Activated T-cell treated with anti-CD3 and anti-CD28 coated beads, Interleukin-2, amount 50 U/mL, for 24 hours (primary cell): ENCODE data around the gene ALOX15B.
"Not testable (repeated sequence)": the region's sequence is repeated elsewhere in the genome, so short reads cannot be mapped to it uniquely, and the experiment has no call there.

Experiments used
- DNase-seq: peaks from one replicate; pipeline ENCODE4 v3.0.0-alpha.2; 2020
- H3K27ac Mint-ChIP-seq: 2 replicates; pipeline ENCODE4 v1.8.0; 2020; ENCODE audit warnings: mild to moderate bottlenecking, mixed read lengths
- H3K27me3 Mint-ChIP-seq: 2 replicates; pipeline ENCODE4 v1.8.0; 2020; ENCODE audit warnings: mixed read lengths
- H3K36me3 Mint-ChIP-seq: 2 replicates; pipeline ENCODE4 v1.8.0; 2020; ENCODE audit warnings: low read depth, mixed read lengths
- H3K4me1 Mint-ChIP-seq: 2 replicates; pipeline ENCODE4 v1.8.0; 2020; ENCODE audit warnings: low read depth, mixed read lengths
- H3K4me3 Mint-ChIP-seq: 2 replicates; pipeline ENCODE4 v1.8.0; 2020; ENCODE audit warnings: mild to moderate bottlenecking, moderate library complexity, mixed read lengths
- H3K9me3 Mint-ChIP-seq: 2 replicates; pipeline ENCODE4 v1.8.0; 2020; ENCODE audit warnings: mixed read lengths

ALOX15B gene

DNA sequence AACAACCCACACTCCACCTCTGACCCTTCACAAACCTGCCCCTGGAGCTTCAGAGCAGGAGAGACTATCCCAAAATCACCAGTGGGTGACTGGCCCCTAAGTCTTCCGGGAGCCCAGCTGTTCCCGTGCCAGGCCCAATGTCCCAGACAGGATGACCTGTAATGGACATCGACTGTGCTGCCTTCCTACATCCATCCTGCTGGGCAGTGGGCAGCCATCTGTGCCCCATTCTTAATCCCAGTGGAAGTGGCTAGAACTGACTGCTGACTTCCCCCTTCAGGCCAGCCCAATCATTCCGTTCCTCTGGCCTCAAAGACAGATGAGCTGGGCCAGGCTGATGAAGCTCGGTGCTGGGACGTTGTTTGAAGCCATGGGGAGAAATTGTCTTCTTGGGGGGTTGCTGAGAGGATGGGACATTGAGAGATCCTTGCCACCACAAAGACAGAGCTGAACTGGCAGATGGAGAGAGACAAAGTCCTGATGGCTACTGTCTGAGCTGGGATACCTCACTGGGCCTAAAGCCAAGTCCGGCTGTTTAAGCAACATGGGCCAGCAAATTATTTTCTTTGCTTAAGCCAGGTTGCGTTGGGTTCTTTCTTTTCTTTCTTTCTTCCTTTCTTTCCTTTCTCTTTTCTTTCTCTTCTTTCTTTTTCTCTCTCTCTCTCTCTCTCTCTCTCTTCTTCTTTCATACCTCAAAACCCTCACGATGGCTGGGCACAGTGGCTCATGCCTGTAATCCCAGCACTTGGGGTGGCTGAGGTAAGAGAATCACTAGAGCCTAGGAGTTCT is 17.9 kb upstream of the ALOX15B start:
- peaks cover 11% of the 10 kb centered on the region for H3K4me1 Mint-ChIP-seq
- no peaks in the 10 kb centered on the region for H3K9me3 Mint-ChIP-seq
- no peak overlapping the region for H3K27ac Mint-ChIP-seq
- no peak overlapping the region for H3K4me3 Mint-ChIP-seq
- peaks cover 23% of the 10 kb centered on the region for H3K27me3 Mint-ChIP-seq
- no peaks in the 10 kb centered on the region for H3K36me3 Mint-ChIP-seq
- no peak for DNase-seq

DNA sequence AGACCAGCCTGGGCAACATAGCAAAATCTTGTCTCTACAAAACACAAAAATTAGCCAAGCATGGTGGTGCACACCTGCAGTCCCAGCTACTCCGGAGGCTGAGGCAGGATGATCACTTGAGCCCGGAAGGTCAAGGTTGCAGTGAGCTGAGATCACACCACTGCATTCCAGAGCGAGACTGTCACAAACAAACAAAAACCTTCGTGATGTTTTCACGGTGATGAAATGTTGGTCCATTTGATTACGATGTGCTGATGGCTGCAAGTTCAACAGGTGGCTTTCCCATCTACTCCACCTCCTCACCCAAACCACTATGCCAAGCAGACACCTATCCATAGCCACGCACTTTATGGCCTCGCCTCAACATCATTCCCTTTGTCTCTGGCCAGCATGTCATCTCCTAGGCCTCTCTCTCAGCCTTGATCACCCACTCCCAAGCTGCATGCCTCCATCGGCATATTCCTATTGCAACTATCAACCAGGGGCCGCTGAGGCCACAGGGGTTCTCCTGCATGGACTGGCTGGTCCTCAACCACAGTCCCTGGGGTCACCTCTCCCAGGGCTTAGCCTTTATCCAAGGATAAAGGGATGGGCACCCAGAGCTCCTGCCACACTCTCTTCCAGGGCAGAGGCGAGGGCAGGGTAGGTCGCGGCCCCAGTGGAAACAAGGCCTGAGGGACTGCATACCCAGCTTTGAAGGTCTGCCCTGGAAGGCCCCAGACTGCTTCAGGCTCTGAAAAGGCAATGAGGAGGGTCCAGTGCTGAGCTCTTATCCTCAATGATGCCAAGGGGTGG is 17.1 kb upstream of the ALOX15B start:
- Mint-ChIP-seq H3K27ac (no peak overlapping the region), H3K36me3 (no peaks in the 10 kb centered on the region), H3K27me3 (peaks cover 17% of the 10 kb centered on the region), H3K9me3 (no peaks in the 10 kb centered on the region), H3K4me1 (peaks cover 5% of the 10 kb centered on the region), H3K4me3 (no peak overlapping the region)
- no peak for DNase-seq

DNA sequence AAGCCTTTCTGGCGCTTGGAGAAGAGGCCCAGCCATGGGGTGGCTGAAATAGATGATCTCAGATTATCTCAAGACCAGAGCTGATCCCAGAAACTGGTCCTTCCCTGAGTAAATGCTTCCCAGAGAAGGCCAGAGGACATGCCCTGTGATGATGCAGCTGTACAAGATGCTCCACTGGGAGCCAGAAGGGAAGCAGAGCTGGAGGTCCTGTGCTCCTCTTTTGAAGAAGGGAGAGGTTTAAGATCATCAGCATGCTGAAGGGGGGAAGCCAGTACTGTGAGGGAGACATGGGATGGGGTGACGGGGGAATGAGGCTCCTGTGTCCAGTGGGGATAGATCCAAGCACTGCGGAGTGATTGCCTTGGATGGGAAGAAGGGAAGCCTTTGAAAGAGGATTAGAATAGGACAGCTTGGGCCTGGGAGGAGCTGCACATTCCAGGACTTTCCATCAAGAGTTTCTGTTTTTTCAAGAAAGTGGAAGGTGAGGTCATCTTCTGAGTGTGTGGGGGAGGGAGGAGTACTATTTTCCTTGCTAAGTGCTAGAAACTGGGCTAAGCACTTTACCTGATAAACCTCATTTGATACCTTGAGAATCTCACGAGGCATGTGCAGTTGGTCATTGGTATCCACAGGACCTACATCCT is 16.4 kb upstream of the ALOX15B start:
- no peaks in the 10 kb centered on the region for H3K9me3 Mint-ChIP-seq
- peaks cover 1% of the 10 kb centered on the region for H3K4me1 Mint-ChIP-seq
- no peak for DNase-seq
- H3K27me3 Mint-ChIP-seq, result peaks cover 16% of the 10 kb centered on the region
- H3K4me3 Mint-ChIP-seq, result no peak overlapping the region
- H3K36me3 Mint-ChIP-seq, result no peaks in the 10 kb centered on the region
- no peak overlapping the region for H3K27ac Mint-ChIP-seq

DNA sequence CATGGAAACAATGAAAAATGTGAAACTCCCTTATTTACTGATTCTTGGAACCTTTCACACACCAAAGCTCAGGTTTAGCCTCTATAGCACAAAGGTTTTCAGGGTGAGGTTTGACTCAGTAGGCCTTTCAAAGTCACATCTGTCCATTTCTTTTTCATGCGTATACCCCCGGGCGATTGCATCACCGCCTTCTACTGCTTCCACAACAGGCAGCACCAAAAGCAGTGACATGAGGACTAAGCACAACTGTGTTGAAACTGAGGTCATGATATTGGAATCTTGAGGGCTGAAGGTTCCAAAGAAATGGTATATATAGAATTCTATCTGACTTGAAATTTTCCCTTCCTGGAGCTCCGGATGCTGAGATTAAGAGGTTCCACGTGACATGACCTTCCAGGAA is 14.7 kb upstream of the ALOX15B start:
- not testable (repeated sequence) for DNase-seq
- peaks cover 31% of the 10 kb centered on the region for H3K27me3 Mint-ChIP-seq

DNA sequence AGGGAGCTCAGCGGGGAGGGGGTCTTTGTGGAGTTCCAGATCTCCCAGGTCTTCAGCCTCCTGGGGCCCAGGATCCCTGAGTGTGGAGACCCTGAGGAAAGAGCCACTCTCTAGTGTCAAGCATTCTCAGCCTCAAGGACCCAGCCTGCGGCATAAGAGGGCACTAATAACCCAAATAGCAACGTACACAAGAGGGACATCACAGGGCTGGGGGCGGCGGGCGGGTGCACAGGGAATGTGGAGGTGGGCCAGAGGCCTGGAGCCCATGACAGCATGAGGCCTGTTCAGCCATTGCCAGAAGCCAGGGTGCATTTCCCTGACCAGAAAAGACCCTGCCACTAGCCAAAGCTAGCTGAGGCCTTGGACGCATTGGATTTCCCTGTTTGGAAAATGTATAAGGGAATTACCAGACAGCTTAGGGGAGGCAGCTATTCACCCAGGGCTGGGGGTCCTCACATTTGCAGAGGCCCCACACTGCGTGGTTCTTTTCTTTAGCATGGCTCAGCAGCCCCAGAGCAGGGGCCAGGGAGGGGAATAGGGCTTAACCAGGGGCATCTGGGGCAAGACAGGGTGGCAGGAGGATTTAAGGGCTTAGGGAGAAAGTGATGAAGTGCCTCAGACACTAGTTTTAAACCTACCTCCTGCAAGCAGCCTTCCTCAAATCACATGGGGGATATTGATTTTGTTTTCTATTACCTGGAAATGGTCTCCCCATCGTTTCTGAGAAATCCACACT is 13.5 kb upstream of the ALOX15B start:
- no peak for DNase-seq
- no peak overlapping the region for H3K27ac Mint-ChIP-seq
- H3K4me3 Mint-ChIP-seq, result no peak overlapping the region
- H3K9me3 Mint-ChIP-seq, result no peaks in the 10 kb centered on the region
- no peaks in the 10 kb centered on the region for H3K36me3 Mint-ChIP-seq
- no peaks in the 10 kb centered on the region for H3K4me1 Mint-ChIP-seq
- peaks cover 29% of the 10 kb centered on the region for H3K27me3 Mint-ChIP-seq

More for the DNA sequence above, 14.7 kb upstream of the ALOX15B start:
- not testable (repeated sequence) for H3K36me3 Mint-ChIP-seq, H3K9me3 Mint-ChIP-seq, H3K4me3 Mint-ChIP-seq, H3K4me1 Mint-ChIP-seq, H3K27ac Mint-ChIP-seq

DNA sequence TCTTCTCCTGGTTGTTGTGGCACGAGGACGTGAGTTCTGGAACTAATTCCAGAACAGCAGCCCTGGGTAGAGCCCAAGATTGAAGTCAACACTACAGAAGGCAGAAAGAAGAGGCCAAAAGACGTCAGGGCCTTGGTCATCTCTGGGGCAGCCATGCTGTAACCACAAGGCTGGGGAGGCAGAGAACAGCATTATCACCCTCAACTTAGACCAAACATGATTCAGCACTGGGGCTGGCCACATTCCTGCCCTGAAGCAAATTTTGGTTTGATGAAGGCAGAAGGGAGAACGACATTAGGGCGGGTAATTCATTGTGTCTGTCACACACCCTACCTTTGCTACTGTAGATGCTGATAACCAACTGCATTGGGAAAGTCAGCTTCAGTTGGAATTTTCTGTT is 9.7 kb upstream of the ALOX15B start:
- Mint-ChIP-seq H3K27ac (no peak overlapping the region), H3K9me3 (no peaks in the 10 kb centered on the region), H3K27me3 (peaks cover 38% of the 10 kb centered on the region), H3K36me3 (no peaks in the 10 kb centered on the region), H3K4me3 (no peak overlapping the region), H3K4me1 (no peaks in the 10 kb centered on the region)
- DNase-seq, result no peak

DNA sequence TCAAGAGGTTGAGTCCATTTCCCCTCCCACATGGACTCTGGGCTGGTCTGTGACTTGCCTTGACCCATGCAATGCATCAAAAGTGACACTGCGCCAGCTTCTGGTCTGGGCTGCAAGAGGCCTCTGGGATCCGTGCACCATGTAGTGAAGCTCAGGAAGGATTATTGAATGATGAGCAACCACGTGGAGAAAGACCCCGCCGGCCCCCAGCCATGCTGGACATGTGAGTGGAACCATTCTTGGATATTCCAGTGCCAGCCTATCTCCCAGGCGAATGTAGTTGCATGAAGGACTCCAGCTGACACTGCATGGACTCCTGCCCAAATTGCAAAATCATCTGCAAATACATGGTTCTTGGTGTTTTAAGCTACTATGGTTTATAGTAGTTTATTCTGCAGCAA is 7.6 kb upstream of the ALOX15B start:
- Mint-ChIP-seq H3K27ac (no peak overlapping the region), H3K9me3 (no peaks in the 10 kb centered on the region), H3K4me1 (no peaks in the 10 kb centered on the region), H3K4me3 (no peak overlapping the region), H3K36me3 (no peaks in the 10 kb centered on the region), H3K27me3 (peaks cover 45% of the 10 kb centered on the region)
- no peak for DNase-seq

DNA sequence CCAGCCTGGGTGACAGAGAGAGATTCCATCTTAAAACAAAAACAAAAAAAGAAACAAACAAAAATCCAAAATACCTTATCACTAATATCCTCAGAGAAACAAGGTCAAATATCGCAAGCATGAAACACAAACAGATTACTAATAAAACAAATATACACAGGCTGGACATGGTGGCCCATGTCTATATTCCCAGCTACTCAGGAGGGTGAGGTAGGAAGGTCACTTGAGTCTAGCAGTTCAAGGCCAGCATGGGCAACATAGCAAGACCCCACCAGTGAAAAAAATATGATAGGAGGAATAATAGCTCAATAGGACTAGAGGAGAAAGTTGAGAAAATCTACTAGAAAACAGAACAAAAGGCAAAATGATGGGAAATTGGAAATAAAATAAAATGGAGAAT is 6.9 kb upstream of the ALOX15B start:
- Mint-ChIP-seq H3K36me3 (no peaks in the 10 kb centered on the region), H3K27me3 (peaks cover 44% of the 10 kb centered on the region), H3K27ac (no peak overlapping the region), H3K4me3 (no peak overlapping the region), H3K4me1 (no peaks in the 10 kb centered on the region), H3K9me3 (no peaks in the 10 kb centered on the region)
- no peak for DNase-seq

DNA sequence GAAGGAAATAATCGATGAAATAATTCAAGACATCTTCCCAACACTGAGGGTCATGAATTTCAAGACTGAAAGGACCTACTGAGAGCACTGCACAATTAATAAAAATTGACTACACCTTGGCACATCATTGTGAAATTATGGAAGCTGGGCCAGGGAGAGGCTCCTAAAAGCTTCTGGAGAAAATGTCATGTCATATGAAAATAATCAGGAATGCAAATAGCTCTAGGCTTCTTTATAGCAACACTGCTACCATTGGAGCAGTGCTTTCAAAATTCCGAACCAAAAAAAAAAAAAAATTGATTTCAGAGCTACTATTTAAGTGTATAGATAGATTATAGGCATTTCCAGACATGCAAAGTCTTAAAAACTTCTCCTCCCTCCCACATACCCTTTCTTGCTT is 6.4 kb upstream of the ALOX15B start:
- Mint-ChIP-seq H3K4me1 (no peaks in the 10 kb centered on the region), H3K4me3 (no peak overlapping the region), H3K27me3 (peaks cover 44% of the 10 kb centered on the region), H3K27ac (no peak overlapping the region), H3K9me3 (no peaks in the 10 kb centered on the region), H3K36me3 (no peaks in the 10 kb centered on the region)
- no peak for DNase-seq

DNA sequence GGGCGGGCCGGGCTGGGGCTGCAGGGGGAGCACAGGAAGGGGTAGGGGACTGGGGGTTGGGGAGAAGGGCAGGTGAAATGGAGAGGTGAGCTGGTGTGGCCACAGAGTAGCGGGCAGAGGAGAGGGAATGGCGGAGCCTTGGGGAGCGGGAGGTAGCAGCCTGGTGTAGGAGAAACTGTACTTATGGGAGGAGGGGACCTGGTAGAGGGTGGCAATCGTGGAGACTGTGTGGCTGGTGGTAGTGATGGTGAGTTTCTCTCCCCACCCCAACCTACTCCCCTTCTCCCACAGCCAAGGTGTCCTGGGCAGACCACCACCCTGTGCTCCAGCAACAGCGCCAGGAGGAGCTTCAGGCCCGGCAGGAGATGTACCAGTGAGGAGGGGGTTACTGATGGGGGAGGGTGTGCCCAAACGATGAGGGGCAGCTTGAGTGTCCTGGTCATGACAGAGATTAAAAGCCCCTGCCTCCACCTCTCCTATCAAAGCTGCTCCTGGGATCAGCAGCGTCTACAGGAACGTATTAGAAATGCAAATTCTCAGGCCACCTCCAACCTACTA is 831 bp downstream of the ALOX15B start:
- H3K36me3 Mint-ChIP-seq, result no peaks in the 10 kb centered on the region
- no peaks in the 10 kb centered on the region for H3K9me3 Mint-ChIP-seq
- H3K4me3 Mint-ChIP-seq, result no peak overlapping the region
- peaks cover 42% of the 10 kb centered on the region for H3K27me3 Mint-ChIP-seq
- DNase-seq, result no peak
- peaks cover 5% of the 10 kb centered on the region for H3K4me1 Mint-ChIP-seq
- no peak overlapping the region for H3K27ac Mint-ChIP-seq

DNA sequence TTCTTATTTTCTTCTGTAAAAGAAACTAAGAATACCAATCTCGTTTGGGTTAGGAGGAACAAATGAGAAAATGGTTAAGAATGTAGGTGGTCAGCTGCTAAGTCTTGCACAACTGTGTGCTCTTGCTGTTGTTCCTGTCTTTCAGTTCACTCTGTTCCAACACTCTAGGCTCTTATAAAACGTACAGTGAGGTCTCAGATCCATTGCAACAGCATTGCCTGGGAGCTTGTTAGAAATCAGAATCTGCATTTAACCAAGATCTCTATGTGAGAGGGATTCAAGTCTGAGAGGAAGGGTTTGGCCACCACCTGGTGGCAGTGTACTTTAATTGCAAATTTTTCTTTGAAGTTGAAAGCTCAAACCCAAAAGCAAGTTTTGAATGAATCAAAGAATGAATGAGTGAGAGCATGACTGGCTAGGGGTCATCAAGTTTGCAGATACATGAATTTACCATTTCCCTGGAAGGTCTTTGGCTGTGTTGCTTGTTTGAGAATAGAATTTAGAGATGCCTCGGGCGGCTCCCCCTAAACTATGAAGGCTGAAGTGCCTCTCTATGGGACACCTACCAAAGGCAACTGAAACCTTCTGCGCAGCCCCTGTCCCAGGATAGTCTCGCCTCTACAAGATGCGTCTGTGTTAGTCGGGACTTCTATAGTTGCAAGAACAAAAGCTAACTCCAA is 2.5 kb downstream of the ALOX15B start:
- Mint-ChIP-seq H3K4me3 (no peak overlapping the region), H3K36me3 (no peaks in the 10 kb centered on the region), H3K9me3 (no peaks in the 10 kb centered on the region), H3K4me1 (peaks cover 5% of the 10 kb centered on the region), H3K27ac (no peak overlapping the region), H3K27me3 (peaks cover 38% of the 10 kb centered on the region)
- no peak for DNase-seq

DNA sequence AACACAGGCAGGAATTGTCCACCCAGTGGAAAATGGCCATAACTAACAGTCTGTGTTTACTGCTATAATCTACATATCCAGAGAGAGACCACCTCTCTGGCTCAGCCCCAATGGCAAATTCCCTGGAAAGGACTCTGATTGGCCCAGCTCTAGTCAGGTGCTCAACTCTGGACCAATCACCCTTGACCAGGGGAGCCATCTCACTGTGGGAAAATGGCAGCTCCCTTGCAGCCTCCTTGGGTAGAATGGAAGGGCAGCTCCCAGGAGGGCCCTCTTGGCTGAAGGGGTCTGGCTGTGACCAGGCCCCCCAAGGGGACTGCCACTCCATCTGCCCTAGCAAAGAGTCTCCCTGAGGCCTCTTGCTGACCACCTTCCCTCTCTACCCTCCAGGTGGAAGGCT is 3.1 kb downstream of the ALOX15B start:
- Mint-ChIP-seq H3K27me3 (peaks cover 37% of the 10 kb centered on the region), H3K4me3 (no peak overlapping the region), H3K4me1 (peaks cover 5% of the 10 kb centered on the region), H3K36me3 (no peaks in the 10 kb centered on the region), H3K9me3 (no peaks in the 10 kb centered on the region), H3K27ac (no peak overlapping the region)
- DNase-seq, result no peak

DNA sequence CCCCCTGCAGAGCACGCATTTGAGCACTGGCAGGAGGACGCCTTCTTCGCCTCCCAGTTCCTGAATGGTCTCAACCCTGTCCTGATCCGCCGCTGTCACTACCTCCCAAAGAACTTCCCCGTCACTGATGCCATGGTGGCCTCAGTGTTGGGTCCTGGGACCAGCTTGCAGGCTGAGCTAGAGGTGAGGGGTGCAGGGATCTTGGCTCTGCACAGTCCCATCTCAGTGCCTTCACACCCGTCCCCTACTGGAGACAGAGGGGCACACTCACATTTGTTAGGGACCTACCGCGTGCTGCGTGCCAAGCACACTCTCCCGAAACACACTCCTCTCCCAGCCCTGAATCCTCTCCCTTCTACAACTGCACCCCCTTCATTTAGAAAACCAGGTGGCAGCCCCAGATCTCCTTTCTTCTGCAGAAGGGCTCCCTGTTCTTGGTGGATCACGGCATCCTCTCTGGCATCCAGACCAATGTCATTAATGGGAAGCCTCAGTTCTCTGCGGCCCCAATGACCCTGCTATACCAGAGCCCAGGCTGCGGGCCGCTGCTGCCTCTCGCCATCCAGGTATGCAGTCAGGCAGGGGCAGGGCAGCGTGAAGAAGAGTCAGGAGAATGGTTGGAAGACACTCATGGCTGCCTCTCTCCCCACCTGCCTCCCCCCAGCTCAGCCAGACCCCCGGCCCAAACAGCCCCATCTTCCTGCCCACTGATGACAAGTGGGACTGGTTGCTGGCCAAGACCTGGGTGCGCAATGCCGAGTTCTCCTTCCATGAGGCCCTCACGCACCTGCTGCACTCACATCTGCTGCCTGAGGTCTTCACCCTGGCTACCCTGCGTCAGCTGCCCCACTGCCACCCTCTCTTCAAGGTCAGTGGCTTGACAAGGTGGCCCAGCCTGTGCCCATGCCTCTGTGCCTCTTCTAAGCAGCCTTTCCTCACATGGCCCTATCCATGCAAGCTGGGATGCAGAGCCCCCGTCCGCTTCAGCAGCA is 6.3 kb downstream of the ALOX15B start:
- H3K9me3 Mint-ChIP-seq, result no peaks in the 10 kb centered on the region
- peaks cover 3% of the 10 kb centered on the region for H3K4me1 Mint-ChIP-seq
- no peak overlapping the region for H3K27ac Mint-ChIP-seq
- no peak overlapping the region for H3K4me3 Mint-ChIP-seq
- peaks cover 15% of the 10 kb centered on the region for H3K27me3 Mint-ChIP-seq
- DNase-seq, result no peak
- H3K36me3 Mint-ChIP-seq, result no peaks in the 10 kb centered on the region
